GM19240 (cell line): ENCODE results near the gene RBM28.
"Not testable (repeated sequence)": the region's sequence is repeated elsewhere in the genome, so short reads cannot be mapped to it uniquely, and the experiment has no call there.

Experiments
- DNase-seq: peaks from one replicate; pipeline ENCODE4 v3.0.0; 2011; ENCODE audit warnings: low spot score; ENCODE audit not compliant: insufficient read length

The RBM28 gene

DNA sequence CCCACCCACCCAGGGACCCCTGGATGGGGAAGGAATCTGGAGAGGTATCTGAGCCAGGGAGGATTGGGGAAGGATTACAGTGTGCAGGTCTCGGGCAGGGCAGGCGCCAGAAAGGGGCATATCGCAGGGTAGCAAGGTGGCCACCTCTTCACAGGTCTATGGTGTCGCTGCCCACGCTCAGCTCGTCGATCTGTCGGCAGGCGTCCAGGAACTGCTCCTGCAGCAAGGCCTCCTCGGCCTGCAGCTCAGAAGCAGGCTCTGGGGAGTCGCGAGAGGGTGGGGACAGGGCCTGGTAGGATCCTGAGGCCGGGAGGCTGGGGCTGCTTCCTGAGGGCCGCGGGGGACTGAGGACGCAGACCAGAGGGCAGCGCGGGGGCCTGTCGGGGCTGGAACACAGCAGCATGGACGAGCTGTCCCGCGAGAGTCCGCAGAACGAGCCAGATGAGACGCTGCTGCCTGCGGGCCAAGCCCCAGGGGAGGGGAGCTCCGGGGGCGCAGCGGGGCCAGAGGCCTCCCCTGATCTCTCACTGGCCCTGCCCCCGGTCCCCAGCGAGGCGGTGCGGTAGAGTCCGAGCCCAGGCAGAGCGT, 7.1 kb upstream of the RBM28 start:
- DNase-seq: no peak

DNA sequence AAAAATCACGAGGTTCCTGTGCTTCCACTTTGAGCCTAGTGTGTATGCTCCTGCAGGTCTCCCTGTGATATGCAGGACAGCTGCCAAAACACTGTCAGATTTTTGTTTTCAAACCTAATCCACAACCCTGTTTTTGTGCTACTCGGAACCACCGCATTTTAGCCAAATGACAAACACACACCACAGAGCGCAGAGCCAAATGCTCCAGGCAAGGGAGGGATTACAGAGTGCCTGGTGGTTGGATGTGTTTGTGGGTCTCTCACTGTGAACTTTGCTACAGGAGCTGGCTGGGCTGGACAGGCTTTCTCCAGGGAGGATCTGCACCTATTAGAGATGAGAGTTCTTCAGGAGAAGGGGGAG, 5.7 kb upstream of the RBM28 start:
- DNase-seq: no peak

DNA sequence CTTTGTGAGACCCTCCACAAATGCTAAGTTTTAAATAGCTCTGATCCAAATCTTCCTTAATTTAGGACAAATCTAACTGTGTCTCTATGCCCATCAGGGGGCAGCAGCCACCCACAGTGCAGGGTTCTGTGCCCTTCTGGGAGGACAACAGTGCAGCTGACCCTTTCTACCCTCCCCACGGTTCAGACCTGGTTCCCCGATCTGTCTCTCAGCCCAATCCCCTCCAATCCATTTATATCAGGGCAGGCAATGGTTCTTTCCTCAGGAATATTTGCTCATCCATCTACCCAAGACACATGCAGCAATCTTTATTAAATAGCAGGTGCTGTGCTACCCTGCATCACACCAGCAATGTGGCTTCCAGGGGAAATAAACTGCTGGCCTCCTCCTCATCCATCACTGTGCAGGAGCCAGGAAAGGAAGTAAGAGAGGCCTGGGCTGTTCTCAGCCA, 4.0 kb upstream of the RBM28 start:
- no peak for DNase-seq

DNA sequence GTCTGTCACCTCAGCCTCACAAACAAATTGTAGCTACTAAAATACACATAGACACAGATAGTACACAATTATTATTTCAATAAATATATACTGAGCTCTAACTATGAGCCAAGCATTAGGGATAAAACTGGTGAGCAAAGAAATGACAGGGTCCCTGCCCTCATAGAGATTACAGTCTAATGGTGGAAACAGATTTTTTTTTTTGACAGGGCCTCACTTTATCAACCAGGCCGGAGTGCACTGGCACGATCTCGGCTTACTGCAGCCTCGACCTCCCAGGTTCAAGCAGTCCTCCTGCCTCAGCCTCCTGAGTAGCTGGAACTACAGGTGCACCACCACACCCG, 695 bp upstream of the RBM28 start:
- DNase-seq: no peak

DNA sequence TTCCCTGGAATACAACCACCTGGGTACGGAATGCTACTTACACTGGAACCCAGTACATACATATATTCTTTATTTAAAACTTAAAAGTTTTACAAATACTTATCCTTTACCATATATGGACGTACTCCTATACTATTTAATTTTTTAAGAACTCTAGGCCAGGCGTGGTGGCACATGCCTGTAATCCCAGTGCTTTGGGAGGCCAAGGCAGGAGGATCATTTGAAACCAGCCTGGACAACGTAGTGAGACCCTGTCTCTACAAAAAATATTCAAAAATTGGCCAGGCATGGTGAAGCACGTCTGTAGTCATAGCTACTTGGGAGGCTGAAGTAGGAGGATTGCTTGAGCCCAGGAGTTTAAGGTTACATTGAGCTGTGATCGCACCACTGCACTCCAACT, 2.0 kb downstream of the RBM28 start:
- no peak for DNase-seq

DNA sequence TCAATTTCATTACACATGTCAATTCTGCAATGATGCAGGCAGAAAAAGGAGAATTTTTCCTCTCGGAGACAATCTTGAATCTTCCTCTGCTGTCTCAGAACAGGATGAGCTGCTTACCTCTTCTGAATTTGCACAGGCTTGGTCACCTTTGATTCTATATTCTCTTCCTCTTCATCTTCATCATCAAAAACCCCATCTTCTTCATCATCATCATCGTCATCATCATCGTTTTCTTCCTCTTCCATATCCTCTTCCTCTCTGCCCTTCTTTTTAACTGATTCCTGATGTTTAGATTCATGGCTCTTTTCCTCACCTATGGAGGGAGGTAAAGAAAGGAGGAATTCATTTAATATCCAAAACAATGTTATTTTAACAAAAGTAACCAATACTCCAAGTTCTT, 8.0 kb downstream of the RBM28 start:
- no peak for DNase-seq

DNA sequence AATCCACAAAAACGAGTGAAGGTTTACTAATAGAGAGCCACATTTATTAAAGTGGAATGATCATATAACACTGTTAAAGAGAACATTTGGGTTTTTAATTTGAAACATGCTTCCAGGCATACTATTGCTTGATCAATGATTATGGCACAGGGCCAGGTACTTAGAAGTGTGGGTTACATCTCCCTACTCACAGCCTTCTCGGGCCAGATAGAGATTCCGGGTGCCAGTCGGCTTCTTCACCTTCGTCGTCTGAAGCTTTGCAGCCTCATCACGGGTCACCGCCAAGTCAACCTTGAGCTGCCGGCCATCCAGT, 19.4 kb downstream of the RBM28 start:
- no peak for DNase-seq

DNA sequence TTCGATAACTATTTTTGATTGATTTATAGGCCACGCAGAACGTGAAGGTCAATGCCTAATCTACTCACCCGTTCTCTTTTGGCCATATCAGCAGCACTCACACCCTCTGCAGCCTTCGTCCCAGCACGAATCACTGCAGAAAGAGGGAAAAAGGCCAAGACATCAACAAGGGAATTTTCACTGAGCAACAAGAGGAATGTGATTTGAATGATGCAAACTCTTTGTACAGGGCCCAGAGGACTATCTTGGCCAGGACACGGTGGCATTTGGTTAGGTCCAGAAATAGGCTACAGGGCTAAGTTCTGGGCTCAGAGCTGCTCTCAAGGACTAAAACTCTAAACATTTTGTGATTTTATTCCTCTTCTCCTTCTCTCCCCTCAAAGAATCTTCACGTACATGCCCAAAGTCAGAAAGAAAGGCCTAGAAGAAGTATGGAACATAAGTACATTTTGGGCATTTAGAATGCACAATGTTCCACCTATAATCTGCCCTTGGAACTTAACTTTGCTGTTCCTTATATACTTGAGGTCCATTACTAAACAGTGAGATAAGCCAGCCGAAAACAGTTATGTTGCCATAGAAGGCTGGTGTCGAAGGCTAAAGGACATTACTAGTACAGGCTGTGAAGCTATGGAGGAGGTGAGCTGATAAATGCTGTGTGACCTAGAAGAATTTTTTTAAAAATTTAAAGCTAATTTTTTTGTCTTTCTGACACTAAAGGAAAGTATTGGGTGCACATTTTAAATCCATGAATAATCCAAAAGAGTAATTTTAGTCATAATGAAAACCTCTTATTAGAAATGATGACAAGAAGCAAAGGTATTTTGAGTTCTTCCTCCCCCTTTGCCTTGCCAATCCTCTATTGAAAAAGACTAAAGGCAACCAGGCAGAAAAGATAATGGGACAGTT, 20.0 kb downstream of the RBM28 start:
- DNase-seq: no peak

DNA sequence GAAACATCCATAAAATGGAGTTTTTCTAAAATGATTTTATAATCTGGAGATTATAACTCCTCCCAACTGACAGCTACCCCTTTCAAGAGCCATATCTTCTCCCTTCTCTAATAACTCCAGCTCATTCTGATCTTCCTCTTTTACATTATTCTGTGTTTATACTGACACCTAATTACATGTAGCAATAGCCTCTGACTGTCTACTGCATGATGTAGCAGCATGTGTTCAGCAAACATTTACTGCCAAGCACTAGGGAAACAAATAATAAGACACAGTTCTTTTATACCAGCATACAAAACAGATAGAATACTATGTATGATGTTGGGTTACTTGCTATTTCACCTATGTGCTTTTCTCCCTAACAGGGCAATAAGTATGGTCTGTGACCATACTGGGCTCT, 20.7 kb downstream of the RBM28 start:
- no peak for DNase-seq

DNA sequence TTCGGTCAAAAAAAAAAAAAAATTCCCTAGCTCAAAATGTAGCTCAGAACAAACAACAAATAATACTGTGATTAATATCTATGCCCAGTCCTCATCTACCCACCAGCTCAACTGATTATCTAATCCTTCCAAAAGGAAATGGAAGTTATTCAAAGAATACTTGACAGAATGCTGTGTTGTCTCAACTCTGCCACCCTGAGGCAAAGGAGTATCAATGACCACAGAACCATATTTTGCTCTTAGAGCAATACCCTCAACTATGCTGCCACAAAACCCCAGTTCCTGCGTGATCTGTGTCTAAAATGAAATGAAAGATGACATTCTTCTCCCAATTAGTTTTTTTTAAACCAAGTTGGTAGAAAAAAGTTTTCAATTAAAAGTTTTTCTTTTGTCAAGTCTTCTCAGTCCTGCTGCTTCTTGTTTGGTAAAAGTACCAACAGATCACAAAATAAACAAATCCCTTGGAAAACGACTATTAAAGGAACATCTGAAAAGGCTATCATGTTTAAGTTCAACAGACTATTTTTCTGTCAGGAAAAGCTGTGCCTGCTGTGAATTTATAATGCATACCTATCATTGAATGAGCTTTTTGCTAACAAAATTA, 21.6 kb downstream of the RBM28 start:
- no peak for DNase-seq

DNA sequence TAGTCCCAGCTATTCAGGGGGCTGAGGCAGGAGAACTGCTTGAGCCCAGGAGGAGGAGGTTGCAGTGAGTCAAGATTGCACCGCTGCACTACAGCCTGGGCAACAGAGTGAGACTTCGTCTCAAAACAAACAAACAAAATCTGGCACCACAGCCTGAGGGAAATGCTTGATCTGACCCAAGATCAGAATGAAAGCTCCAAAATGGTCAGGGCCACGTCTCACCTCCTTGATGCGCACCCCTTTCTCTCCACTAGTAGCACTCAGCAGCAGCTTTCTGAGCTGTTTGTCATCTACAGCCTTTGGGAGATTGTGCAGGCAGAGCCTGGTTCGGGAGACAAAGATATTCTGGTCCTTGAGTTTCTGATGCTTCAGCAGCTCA, 22.7 kb downstream of the RBM28 start:
- DNase-seq: no peak

DNA sequence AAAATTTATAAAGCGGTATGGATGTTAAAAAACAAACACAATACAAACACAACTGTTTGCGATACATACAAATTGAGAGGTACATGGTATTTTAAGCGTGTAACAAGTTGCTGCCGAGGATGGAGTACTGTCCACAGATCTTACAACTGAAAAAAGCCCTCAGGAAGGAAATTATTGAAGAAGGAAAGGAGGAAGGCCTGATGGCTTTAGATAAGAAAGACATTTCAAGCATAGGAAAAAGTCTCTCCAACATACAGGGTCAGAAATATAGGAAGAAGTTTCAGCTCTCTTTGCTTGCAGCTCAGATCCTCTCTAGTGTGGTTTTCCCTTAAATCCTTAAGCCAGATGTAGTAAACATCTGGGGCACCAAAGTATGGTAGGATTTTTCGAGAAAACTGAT, 25.0 kb downstream of the RBM28 start:
- DNase-seq: no peak

DNA sequence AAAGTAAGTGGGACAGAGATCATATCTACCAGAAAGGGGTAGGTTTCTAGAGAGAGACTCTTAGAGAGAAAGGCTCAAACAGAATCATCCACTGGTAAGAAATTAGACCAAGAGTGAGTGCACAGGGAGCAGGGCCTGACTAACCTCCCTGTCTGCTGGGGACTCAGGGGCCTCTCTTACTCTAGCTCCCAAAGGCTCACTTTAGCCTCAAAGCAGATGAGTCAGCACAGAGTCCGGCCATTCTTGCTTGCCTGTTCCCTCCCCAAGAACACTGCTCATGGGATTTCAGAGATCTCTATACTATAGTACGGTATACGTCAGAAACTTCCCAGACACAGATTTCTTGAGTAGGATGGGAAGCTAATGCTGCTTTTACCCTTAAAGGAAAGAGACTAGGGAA, 32.7 kb downstream of the RBM28 start:
- no peak for DNase-seq

DNA sequence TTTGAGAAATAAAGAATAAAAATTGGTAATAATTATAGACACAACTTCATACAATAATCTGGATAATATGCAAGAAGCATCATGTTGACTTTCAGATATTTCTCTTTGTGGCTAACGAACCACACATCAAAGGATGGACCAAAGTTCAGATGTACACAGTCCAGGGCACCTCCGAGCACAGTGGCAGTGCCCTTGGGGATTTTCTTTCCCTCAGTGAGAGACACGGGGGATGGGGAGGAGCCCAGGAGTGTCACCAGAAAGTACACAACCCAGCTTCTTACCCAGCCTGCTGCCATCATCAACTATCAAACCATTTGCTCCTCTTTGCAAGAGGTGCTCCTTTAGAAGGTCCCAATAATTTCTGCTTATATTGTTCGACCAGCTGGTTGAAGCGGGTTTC, 33.2 kb downstream of the RBM28 start:
- no peak for DNase-seq

DNA sequence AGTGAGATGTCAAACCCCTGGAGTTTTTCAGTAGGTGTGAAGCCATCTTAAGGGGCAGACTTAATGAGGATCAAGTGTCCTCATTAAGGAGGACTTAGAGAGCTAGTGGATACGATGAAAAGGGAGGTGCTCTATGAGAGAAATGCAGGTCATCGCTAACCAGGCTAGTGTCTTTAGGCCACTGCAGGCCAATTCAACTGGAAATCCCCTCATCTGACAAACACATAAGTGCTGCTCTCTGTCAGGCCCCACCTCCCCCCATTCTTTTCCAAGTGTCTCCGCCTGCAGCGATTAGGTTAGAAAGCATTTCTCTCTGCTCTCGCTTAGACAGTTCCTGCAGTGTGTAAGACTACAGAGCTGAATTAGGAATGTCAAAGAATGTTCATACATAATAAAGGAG, 33.7 kb downstream of the RBM28 start:
- DNase-seq: no peak

DNA sequence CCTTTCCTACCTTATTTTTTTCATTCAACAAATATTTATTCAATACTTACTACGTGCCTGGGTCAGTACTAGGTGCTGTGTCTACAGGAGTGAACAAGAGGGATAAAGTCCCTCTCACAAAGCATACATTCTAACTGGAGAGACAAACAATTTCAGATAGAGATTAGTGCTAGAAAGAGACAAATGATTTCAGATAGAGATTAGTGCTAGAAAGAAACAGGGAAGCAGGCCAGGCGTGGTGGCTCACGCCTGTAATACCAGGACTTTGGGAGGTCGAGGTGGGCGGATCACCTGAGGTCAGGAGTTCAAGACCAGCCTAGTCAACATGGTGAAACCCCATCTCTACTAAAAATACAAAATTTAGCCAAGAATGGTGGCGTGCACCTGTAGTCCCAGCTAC, 34.6 kb downstream of the RBM28 start:
- no peak for DNase-seq

DNA sequence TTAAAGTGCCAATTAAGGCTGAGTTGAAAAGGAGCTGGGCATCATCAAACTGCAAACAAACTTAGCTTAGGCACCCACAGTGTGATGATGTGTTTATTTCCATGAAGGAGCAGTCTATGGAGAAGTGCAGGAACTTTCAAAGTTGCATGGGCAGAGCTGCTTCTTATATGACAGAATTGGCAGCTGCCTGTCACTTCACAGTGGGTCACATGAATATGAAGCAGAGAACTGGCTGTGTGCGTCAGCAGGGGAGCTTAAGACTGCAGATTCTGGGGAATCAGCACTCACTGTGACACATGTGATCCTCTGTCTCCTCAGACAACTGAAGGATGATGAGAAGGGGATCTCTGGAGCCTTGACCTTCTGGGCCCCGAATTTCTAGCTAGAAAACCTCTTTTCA, 36.6 kb downstream of the RBM28 start:
- DNase-seq: no peak

DNA sequence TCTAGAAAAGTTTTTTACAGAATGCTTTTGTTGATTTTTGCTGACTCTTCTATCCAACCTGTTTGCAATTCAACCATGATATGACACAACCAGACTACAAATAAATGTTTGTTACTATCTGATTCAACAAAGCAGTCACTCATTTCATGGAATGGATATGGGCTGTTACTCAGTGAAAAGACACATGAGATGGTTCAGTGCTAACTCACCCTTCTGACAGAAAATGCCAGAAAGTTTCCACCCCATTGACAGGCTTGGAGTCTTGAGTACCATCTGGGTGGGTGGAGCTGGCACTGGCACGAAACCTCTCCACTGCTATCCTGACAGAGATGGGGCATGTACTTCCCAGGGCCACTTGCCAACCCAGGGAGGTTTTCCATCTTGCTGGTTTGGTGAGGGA, 39.5 kb downstream of the RBM28 start:
- DNase-seq: no peak

DNA sequence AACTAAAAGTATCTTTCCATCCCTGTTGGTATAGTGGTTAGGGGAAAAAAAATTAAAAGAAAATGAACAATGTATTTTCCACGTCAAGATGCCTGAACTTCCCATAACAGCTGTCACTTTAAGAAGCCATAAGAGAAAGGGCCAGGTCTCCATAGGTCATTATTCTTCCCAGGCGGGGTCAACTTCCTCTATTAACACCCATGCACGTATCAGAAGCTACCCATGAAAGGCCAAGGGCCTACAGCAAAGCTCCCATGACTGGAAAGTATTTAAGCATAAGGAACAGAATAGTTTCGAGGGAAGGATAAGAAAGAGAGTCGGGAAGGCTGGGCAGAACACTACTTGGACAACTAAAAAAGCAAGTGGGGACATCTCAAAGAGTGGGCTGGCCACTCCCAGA, 40.1 kb downstream of the RBM28 start:
- no peak for DNase-seq

DNA sequence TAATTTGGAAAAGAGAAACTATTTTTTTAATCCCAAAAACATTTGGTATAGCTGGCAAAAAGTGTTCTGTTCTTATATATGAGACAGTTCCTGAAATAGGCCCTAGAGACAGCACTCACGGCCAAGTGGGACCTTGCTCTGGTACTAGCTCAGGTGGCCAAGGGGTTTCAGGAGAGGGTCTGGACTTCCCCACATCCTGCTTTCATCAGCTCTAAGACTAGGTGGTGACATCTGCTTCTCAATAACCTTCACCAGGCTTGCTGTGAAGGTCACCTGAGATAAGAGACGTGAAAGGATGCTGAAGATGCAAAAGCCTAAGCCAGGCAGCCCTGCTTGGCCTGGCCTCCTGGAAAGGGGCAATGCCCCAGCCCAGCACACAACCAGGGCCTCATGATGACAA, 40.6 kb downstream of the RBM28 start:
- DNase-seq: no peak

DNA sequence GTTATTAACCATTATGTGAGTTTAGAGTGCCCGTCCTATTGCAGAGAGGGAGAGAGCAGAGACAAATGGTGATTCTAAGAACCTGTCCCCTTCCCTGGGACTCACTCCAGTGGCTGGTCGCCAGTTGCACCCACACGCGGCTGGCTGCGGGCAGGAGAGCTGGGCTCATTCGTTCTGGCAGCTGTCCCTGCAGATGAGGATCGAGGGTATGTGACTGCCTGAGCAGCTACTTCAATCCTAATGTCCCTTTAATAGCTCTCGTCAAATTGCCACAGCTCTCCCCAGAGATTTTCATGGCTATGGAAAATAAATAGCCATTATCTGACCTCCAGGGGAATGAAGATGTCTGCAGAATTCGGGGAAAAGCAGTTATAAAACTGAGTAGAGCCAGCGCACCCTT, 41.6 kb downstream of the RBM28 start:
- DNase-seq: no peak

DNA sequence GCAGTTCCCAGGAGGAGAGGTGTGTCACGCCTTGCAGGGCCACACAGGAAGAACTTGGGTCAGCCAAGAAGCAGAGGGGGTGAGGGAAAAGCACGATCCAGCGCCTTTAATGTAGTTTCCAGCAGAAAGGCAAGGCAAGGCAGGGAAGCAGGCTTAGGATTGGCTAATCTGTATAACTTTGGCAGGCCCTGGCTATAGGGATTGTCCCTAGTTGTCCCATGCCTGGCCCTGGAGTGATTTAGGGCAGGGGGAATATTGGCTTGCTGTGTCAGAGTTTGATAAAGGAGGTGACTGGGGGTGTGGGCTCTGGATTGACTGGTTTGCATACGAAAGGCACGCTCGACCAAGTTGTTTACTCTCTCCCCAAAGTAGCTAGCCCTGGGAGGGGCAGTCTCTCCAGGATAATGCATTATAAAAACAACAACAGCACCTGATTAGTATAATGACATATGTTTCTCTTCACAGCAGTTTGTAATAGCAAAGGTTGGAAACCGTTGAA, 44.5 kb downstream of the RBM28 start:
- no peak for DNase-seq

DNA sequence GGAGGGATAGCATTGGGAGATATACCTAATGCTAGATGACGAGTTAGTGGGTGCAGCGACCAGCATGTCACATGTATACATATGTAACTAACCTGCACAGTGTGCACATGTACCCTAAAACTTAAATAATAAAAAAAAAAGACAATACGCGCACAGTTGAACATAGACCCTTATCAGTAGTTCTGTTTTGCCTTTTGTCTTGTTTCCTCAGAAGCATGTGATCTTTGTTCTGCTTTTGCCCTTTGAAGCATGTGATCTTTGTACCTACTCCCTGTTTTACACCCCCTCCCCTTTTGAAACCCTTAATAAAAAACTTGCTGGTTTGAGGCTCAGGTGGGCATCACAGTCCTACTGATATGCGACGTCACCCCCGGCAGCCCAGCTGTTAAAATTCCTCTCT, 45.7 kb downstream of the RBM28 start:
- not testable (repeated sequence) for DNase-seq
